GM21723 (cell line): Measurements from ENCODE around the gene DISP3.

Source experiments
- ATAC-seq: cut with Tn5 transposase; IDR thresholded peaks from one replicate; pipeline ENCODE4 v1.9.1; 2021; ENCODE audit warnings: mild to moderate bottlenecking, moderate library complexity; ENCODE audit not compliant: unreplicated experiment

DISP3 gene

DNA sequence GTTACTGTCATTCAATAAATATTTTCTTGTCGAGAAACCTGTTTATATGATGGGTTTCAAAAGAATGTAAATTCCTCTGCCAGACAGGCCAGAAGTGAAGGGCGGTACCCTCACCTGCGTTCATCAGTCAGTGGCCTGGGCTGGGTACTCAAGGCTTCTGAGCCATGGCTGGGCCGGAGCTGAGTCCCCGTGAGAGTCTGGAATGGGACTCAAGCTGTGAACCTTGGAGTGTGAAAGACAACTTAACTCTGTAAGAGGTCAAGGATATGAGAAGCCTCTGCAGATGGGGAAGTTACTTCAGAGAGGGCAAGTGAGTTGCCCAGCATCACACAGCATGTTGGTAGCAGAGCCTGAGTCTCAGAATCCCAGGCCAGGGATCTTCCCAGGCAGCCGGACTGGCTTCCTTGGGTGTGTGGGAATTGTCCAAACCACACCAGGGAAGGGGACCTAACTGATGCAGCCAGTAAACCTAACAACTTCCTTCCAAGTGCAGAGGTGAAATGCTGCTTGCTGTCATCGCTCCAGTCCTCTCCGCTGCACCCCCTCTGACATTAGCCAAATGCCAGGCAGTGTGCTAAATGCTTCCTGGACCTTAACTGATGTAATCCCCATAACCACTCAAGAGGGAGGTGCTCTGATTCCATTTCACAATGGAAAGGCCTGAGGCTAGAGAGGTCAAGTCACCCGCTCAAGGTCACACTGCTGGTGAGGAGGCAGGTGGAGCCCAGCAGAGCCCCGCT, 4.8 kb downstream of the DISP3 start:
- ATAC-seq, result no peak

DNA sequence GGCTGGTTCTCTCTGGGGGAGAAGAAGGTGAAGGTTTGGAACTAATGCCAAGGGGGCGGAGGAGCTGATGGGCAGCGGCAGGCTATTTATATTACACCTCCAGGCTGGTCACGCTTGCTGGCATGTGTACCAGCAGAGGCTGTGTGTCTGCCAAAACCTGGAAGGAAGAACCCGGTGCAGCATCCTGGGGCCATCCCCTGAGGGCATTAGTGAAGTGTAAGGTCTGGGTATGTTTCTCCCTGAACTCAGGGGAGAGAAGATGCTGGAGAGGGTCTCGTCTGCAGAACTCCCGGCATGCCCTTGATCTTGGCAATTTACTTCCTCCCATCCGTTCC, 5.3 kb downstream of the DISP3 start:
- no peak for ATAC-seq

DNA sequence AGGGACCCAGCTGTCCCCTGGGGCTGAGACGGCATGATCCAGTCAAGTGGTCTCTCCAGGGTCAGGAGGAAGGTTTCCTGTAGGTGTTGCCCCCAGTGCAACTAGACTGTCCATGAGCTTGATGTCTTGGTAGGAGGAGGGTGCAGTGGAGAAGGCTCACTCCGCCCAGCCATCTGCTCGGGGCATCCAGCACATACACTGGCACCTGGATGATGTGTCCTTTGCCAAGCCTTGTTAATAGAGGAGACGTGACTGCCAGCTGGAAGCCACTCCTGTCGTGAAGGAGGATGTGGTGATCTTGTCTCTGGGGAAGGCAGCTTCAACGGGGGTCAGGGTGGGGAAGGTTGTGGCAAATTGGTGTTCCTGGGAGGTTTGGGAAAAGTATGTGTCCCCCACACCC, 6.2 kb downstream of the DISP3 start:
- ATAC-seq, result no peak

- no peak for ATAC-seq
Observed at GRCh38 chr1:11486231-11487009, 7.5 kb downstream of the DISP3 start.

GRCh38 chr1:11487196-11487751, 8.3 kb downstream of the DISP3 start:
- no peak for ATAC-seq

- ATAC-seq, result no peak
Observed at GRCh38 chr1:11488201-11488770, 9.3 kb downstream of the DISP3 start.

GRCh38 chr1:11488966-11489625, 10.1 kb downstream of the DISP3 start:
- ATAC-seq, result no peak

DNA sequence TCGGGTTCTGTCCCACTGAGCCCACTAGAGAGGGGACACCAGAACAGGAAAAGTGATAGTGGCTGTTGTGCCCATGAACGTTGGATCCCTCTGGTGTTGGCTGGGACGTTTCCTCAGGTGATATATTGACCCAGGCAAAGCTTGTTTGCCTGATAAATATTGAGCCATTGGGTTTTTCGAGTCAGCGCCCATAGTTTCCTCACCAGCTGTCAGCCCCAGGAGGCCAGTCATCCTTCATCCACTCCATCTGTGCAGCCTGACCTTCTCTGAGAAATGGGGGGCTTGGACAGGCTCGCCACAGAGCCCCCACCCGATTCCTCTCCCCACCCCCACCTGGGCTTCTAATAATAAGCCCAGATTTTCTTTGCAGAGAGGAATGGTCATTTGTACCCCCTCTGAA, 13.3 kb downstream of the DISP3 start:
- no peak for ATAC-seq

GRCh38 chr1:11493972-11494655, 15.2 kb downstream of the DISP3 start:
- ATAC-seq, result no peak

- ATAC-seq, result no peak
Observed at GRCh38 chr1:11494771-11495170, 15.8 kb downstream of the DISP3 start.

DNA sequence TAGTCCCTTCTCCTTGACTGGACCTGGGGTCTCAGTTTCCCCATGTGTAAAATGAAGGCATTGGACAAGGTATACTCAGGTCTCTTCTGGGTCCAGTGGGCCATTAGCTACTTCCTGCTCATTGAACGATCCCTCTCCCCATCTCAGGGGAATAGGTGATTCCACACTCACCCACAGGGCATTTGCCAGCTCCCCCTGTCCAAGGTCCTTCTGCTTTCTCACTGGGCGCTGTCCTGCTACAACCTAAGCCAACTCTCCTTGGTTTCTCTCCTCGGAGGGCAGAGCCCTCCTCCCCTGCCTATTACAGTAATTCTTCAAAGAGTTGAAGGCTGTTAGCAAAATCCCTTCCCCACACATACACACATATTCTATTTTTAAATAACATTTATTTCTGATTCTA, 16.6 kb downstream of the DISP3 start:
- no peak for ATAC-seq

- ATAC-seq, result no peak
Observed at GRCh38 chr1:11496551-11497080, 17.7 kb downstream of the DISP3 start.

- no peak for ATAC-seq
Observed at GRCh38 chr1:11498956-11499594, 20.1 kb downstream of the DISP3 start.

DNA sequence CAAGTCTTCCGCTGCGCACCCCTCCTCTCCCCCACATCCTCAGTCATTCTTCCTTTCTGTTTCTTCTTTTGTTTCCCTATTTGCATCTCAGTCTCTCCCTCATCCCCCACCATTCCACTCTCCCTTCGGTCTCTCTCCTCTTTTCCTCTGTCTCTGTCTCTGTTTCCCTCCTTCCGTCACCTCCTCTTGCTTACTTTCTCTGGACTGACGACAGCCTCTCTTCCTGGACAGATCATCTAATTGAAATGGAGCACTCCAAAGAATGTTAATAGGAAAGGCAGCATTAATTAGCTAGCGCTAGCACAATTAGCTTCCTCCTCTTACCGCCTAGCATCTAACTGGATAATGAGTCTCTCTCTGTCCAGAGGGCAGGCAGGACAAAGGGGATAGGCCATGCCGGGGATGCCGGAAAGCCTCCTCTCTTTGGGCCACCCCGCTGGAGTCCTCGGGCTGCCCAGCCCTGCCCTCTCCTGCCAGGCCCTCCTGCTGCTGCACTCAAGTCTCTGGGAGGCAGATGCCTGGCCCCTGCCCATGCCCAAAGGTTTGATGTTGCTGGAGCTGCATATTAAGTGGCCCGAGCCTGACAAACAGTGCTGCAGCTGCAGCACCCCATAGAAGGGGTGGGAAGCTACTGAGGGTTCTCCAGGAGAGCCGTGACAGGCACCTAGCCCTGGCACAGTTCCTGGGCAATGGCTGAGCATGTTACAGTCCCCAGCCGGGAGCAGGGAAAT, 20.8 kb downstream of the DISP3 start:
- ATAC-seq, result no peak

DNA sequence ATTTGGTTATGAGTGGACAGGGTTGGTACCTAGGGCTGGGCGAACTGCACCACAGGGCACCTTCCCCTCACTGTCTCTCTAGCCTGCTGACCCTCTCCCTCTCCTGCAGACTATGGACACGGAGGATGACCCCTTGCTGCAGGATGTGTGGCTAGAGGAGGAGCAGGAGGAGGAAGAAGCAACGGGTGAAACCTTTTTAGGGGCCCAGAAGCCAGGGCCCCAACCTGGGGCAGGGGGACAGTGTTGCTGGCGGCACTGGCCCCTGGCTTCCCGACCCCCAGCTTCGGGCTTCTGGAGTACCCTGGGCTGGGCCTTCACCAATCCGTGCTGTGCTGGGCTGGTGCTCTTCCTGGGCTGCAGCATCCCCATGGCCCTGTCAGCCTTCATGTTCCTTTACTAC, 21.9 kb downstream of the DISP3 start:
- no peak for ATAC-seq

- ATAC-seq, result no peak
Observed at GRCh38 chr1:11501491-11501897, 22.5 kb downstream of the DISP3 start.

- ATAC-seq, result no peak
Observed at GRCh38 chr1:11501906-11502485, 23.0 kb downstream of the DISP3 start.

- no peak for ATAC-seq
Observed at GRCh38 chr1:11502516-11502915, 23.6 kb downstream of the DISP3 start.

GRCh38 chr1:11504599-11504998, 25.6 kb downstream of the DISP3 start:
- no peak for ATAC-seq
